Endothelial cell of umbilical vein (primary cell): ENCODE data around the gene GNAQ.

ENCODE experiments used
- CTCF ChIP-seq, 2 donors: IDR thresholded peaks; 1 replicate in 1 of 2; 2 replicates in 1 of 2; pipeline ENCODE4 v1.5.1; 2011; ENCODE audit warnings: low read length in 2 of 2, mild to moderate bottlenecking in 2 of 2, moderate library complexity in 2 of 2, control low read depth in 1 of 2, inconsistent platforms in 1 of 2, low read depth in 1 of 2; ENCODE audit not compliant: insufficient read depth in 1 of 2; ENCODE audit errors: extremely low read depth in 1 of 2
- JUN ChIP-seq: IDR thresholded peaks from 2 replicates; pipeline ENCODE4 v1.6.1; 2011; ENCODE audit warnings: borderline replicate concordance, low read depth; ENCODE audit not compliant: insufficient read length, insufficient read depth
- POLR2A ChIP-seq: IDR thresholded peaks from 2 replicates; pipeline ENCODE4 v1.6.1; 2012; ENCODE audit warnings: low read depth, mild to moderate bottlenecking, control low read depth, low read length
- POLR2AphosphoS5 ChIP-seq: IDR thresholded peaks from 2 replicates; pipeline ENCODE4 v1.6.1; 2012; ENCODE audit warnings: low read depth, mild to moderate bottlenecking, control low read depth, low read length, moderate library complexity; ENCODE audit not compliant: insufficient read depth
- TF ChIP-seq, protein P1 (sequence below): IDR thresholded peaks from 2 replicates; pipeline ENCODE4 v1.6.1; 2011; ENCODE audit not compliant: insufficient read depth, insufficient read length

- TF ChIP-seq CTCF (IDR thresholded peaks at IDR 0.05; ENCODE audit: extremely low read depth in 1 of 2, insufficient read depth in 1 of 2, low read depth in 1 of 2, low read length in 2 of 2) (no peak), POLR2AphosphoS5 (no peak), POLR2A (no peak), JUN (no peak)
- TF ChIP-seq, protein P1, sequence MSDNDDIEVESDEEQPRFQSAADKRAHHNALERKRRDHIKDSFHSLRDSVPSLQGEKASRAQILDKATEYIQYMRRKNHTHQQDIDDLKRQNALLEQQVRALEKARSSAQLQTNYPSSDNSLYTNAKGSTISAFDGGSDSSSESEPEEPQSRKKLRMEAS = no peak
Measured at GRCh38 chr9:77991191-77991590, 40.4 kb downstream of the GNAQ start.
